22Rv1 (cell line): ENCODE results near the gene IPO5.

Experiments used
- H3K27ac ChIP-seq: fragments of 450-650 bp; 2 replicates; pipeline ENCODE4 v1.5.1; 2017
- ZFX ChIP-seq: fragments of 450-650 bp; IDR thresholded peaks from 2 replicates; pipeline ENCODE4 v1.6.1; 2017; ENCODE audit warnings: antibody characterized with exemption, borderline replicate concordance
- TF ChIP-seq, protein P1 (sequence below): fragments of 450-650 bp; IDR thresholded peaks from 2 replicates; pipeline ENCODE4 v1.5.1; 2017; ENCODE audit warnings: mild to moderate bottlenecking

IPO5 gene

DNA sequence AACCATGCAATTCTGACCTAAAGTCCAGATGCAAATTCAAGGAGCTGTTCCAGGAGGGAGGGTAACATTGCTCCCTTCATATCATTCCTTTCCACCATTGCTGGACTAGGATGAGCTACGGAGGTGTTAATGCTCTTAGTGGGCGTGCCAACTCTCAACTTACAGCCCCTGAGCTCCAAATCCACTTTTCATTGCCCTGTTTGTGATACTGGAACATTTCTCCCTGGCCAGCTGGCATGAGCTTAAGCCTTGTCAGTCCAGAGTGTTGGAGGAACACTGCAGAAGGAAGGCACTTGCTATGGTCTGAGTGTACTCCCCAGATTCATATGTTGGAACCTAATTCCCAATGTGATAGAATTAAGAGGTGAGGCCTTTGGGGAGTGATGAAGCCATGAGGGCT, 119.0 kb downstream of the IPO5 start:
- no peak overlapping the region for H3K27ac ChIP-seq
- TF ChIP-seq, protein P1, sequence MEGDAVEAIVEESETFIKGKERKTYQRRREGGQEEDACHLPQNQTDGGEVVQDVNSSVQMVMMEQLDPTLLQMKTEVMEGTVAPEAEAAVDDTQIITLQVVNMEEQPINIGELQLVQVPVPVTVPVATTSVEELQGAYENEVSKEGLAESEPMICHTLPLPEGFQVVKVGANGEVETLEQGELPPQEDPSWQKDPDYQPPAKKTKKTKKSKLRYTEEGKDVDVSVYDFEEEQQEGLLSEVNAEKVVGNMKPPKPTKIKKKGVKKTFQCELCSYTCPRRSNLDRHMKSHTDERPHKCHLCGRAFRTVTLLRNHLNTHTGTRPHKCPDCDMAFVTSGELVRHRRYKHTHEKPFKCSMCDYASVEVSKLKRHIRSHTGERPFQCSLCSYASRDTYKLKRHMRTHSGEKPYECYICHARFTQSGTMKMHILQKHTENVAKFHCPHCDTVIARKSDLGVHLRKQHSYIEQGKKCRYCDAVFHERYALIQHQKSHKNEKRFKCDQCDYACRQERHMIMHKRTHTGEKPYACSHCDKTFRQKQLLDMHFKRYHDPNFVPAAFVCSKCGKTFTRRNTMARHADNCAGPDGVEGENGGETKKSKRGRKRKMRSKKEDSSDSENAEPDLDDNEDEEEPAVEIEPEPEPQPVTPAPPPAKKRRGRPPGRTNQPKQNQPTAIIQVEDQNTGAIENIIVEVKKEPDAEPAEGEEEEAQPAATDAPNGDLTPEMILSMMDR, result no peak
- TF ChIP-seq ZFX, result no peak
